ENCODE results near the gene GPR84.

Gene GPR84

DNA sequence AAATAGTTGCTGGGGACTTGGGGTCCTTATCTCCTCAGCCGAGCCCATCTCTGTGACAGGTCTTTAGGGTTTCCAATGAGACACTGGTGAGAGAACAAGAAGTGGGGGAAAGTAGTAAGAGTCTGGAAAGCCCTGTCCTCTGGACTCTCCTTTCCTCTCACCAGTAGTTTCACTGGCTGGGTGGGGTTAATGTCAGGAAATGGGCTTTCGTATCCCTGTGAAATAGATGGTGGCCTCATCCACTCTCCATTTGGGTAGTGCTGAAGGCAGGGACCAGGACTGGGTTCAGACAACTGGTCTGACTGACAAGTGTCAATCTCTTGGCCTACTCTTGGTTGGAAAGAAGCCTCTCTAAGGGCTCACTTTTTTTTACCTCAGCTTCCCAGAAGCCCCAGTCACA is 12.7 kb upstream of the GPR84 start:
- H4K20me1 ChIP-seq = peaks cover 48% of the 10 kb centered on the region
- no peak for TF ChIP-seq Cebpa-rat (IDR thresholded peaks at IDR 0.05)
- no peak overlapping the region for H3K27ac ChIP-seq
- H3K9ac ChIP-seq = no peak overlapping the region
- H3K27me3 ChIP-seq = peaks cover 11% of the 10 kb centered on the region; the same call in 1 of the 2 replicates
- no peak overlapping the region for H3K4me3 ChIP-seq
- H3K4me1 ChIP-seq = peaks cover 67% of the 10 kb centered on the region
- H3K4me2 ChIP-seq = peak overlapping the region; percentile 87
- no peaks in the 10 kb centered on the region for H3K9me3 ChIP-seq
- H3K36me3 ChIP-seq = peaks cover 49% of the 10 kb centered on the region

DNA sequence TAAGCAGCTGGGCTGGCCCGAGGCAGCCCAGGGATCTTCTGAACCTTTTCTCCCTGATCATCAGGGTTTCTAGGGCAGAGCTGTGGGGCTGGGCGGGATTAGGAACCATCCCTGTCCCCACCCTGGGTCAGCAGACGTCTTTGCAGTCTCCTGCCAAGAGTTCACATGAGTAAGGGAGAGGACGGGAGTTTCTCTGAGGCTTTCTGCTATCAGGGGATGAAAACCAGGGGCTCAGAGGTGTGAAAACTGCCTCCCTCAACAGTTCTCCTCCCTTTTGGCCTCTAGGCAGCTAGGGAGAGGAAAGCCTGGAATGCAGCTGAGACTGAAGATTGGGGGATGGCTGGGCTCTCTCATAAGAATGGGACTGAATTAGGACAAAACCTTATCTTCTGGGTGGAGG is 12.3 kb upstream of the GPR84 start:
- Histone ChIP-seq H3K9ac (no peak overlapping the region), H3K36me3 (peaks cover 51% of the 10 kb centered on the region), H3K9me3 (no peaks in the 10 kb centered on the region), H3K4me3 (no peak overlapping the region), H4K20me1 (peaks cover 48% of the 10 kb centered on the region), H3K27me3 (peaks cover 11% of the 10 kb centered on the region; the same call in 1 of the 2 replicates), H3K4me2 (peak overlapping the region; percentile 87), H3K4me1 (peaks cover 71% of the 10 kb centered on the region), H3K27ac (no peak overlapping the region)
- TF ChIP-seq Cebpa-rat (IDR thresholded peaks at IDR 0.05) = no peak

DNA sequence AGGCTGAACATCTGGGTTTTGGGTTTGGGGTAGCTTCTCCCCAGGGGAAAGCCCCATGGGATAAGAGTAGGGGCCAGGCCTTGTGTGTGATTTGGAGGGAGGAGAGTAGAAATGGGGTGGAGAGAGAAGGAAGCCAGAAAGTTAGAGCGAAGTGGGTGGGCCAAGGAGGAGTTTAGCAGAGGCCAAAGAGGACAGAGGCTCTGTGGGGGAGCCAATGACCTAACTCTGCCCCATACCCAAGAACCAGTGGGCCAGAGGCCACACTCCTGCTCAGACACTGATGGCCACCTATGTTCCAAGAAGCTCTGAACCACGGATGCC is 10.9 kb upstream of the GPR84 start:
- no peak overlapping the region for H3K4me3 ChIP-seq
- TF ChIP-seq Cebpa-rat (IDR thresholded peaks at IDR 0.05) = no peak
- peak overlapping the region; percentile 7 for H3K27ac ChIP-seq
- peaks cover 48% of the 10 kb centered on the region for H4K20me1 ChIP-seq
- H3K36me3 ChIP-seq = peaks cover 51% of the 10 kb centered on the region
- peak overlapping the region; percentile 60; the same call in 1 of the 2 replicates for H3K9ac ChIP-seq
- peaks cover 11% of the 10 kb centered on the region; the same call in 1 of the 2 replicates for H3K27me3 ChIP-seq
- no peaks in the 10 kb centered on the region for H3K9me3 ChIP-seq
- peak overlapping the region; percentile 87 for H3K4me2 ChIP-seq
- peaks cover 82% of the 10 kb centered on the region for H3K4me1 ChIP-seq

DNA sequence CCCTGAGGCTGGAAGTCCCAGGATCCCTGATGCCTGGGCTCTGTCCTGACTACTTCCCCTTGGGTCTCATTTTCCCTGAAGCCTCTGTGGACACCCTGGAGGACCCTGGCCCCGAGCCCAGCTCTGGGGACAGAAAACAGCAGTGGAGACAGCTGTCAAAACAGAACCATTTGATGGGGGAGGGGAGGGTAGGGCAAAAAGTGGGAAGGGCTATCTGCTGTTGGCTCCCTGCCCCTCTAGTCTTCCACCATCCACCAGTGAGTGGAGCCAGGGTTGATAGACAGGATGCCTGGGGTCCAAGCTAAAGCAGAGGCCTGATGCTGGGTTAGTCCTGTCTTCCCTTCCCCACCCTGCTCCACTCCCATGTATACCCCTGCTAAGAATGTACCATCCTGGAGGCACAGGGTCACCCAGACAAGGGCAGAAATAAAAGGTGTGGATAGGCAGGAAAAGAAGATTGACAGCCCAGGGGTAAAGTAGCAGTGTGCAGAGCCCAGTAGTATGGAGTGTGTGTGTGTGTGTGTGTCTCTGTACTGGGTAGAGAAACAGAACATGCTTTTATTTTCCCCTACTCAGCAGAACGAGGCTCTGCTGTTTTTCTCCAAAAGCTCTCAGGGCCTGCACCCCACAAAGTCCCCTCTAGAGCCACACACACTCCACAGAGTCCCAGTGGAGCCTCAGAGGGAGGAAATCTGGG is 10.4 kb upstream of the GPR84 start:
- Histone ChIP-seq H3K9ac (peak overlapping the region; percentile 60; the same call in 1 of the 2 replicates), H4K20me1 (peaks cover 48% of the 10 kb centered on the region), H3K9me3 (no peaks in the 10 kb centered on the region), H3K4me2 (peak overlapping the region; percentile 87), H3K4me3 (no peak overlapping the region), H3K27me3 (peaks cover 11% of the 10 kb centered on the region; the same call in 1 of the 2 replicates), H3K27ac (peak overlapping the region; percentile 8), H3K4me1 (peaks cover 82% of the 10 kb centered on the region), H3K36me3 (peaks cover 50% of the 10 kb centered on the region)
- TF ChIP-seq Cebpa-rat (IDR thresholded peaks at IDR 0.05) = no peak

DNA sequence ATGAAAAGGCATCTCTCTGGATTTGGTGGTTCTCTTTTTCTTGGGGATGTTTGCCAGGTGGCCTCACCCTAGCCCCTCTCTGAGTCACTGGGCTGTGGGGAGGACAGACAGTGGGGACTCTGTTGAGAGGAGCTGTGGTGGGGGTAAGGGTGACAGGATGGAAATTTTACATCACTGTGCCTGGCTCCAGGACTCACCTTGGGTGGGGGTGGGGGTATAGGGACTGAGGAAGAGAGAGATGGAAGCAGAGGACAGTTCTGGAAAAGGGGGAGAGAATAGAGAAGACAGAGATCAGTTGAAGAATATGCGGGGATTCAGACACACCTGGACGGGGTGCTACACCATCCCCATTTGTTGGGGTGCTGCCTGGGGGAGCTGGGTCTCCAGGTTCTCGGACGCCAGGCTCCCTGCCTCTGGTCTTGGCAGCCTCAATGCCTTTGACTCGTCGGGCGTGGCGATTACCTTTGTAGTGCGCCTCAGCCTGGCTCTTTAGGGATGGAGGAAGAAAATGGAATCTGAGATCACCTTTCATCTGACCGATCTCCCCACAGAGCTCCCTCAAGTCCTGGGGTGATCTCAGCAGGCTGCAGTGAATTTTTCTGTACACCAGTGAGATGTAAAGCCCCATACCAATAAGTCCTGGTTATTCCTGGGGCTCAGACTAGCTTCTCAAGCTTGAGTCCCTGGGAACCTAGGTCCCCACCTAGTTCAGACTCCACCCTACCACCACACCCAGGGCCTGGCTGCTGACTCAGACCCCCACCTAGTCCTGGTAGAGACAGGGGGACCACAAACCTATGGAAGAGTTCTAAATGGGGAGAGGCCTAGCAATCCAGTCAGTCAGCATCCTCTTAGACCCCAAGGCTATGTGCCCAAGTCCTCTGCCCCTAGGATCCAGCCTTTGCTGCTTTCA is 9.6 kb upstream of the GPR84 start:
- Histone ChIP-seq H3K4me2 (peak overlapping the region; percentile 87), H3K27ac (peak overlapping the region; percentile 8; the same call in 1 of the 2 replicates), H3K36me3 (peaks cover 50% of the 10 kb centered on the region), H3K27me3 (peaks cover 6% of the 10 kb centered on the region; the same call in 1 of the 2 replicates), H3K4me1 (peaks cover 83% of the 10 kb centered on the region), H4K20me1 (peaks cover 42% of the 10 kb centered on the region), H3K9me3 (no peaks in the 10 kb centered on the region), H3K9ac (no peak overlapping the region), H3K4me3 (no peak overlapping the region)
- TF ChIP-seq Cebpa-rat (IDR thresholded peaks at IDR 0.05) = no peak

DNA sequence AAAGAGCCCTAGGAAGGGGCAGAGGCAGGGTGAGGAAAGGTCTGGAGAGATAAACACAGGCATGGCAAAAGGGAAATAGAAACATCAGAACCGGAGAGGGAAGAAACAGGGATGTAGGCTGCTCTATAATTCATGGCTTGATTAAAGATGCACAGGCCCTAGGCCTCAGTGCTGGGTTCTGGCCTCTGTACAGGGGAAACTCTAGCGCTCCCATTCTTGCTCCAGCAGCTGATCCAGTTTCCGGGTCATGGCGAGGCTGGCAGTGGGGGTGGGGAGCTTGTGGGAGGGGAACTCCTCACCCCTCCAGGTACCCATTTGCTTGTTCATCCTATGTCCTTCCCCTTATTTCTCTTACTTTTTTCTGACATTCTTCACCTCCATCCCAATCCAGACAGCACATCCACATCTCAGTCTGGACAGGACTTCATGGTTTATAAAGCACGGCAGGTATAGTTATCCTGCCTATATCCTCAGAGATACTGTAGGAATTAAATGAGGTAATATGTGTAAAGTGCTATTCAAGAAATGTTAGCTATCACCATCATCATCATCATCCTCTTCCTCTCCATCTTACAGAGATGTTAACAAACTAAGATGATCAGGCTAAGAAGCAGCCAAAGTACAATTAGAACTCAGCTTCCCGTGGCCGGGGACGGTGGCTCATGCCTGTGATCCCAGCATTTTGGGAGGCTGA is 8.0 kb upstream of the GPR84 start:
- no peak overlapping the region; the same call in 1 of the 2 replicates for H3K4me3 ChIP-seq
- peak overlapping the region; percentile 87 for H3K4me2 ChIP-seq
- H3K9me3 ChIP-seq = no peaks in the 10 kb centered on the region
- peaks cover 27% of the 10 kb centered on the region for H4K20me1 ChIP-seq
- peak overlapping the region; percentile 41; the same call in 1 of the 2 replicates for H3K9ac ChIP-seq
- H3K4me1 ChIP-seq = peaks cover 88% of the 10 kb centered on the region
- peaks cover 40% of the 10 kb centered on the region; the same call in 1 of the 2 replicates for H3K36me3 ChIP-seq
- H3K27me3 ChIP-seq = no peaks in the 10 kb centered on the region
- TF ChIP-seq Cebpa-rat (IDR thresholded peaks at IDR 0.05) = no peak
- peak overlapping the region; percentile 59; the same call in 1 of the 2 replicates for H3K27ac ChIP-seq

DNA sequence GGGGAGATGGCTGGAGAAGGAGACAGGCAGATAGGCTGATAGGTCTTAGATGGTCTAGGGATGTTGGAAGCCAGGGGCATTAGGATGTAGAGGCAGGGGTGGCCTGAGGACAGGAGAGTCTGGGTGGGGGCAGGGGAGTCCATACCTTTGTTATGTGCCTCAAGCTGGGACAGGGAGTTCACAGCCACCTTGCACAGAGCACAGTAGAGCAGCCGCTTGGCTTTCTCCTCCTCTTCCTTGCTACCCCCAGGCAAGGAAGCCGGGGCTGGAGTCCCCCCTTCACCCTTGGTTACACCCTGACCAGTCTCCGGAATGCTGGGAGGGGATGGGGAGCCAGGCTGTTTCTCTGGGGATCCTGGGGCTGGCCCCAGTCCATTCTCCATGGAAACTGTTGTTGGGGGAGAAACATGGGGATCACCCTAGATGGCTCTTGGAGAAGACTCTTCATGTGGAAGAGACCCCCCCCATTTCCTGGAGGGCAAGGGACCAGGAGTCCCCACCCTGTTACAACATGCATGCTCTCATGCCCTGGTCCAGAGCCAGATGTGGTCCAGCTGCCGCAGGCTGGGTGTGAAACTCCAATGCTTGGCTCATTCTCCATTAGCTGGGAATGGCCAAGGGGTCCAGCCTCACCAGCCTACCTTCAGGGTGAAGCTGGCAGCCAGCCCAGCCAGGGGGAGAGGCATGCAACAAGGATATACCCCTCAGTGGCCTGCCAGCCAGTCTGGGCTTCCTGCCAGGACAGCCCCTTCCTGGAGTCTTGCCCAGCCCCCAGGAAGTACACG is 7.2 kb upstream of the GPR84 start:
- H3K9ac ChIP-seq = peak overlapping the region; percentile 41; the same call in 1 of the 2 replicates
- no peak for TF ChIP-seq Cebpa-rat (IDR thresholded peaks at IDR 0.05)
- no peak overlapping the region; the same call in 1 of the 2 replicates for H3K4me3 ChIP-seq
- H3K9me3 ChIP-seq = no peaks in the 10 kb centered on the region
- H3K27me3 ChIP-seq = no peaks in the 10 kb centered on the region
- H3K36me3 ChIP-seq = peaks cover 33% of the 10 kb centered on the region; the same call in 1 of the 2 replicates
- H3K4me1 ChIP-seq = peaks cover 81% of the 10 kb centered on the region
- peaks cover 26% of the 10 kb centered on the region for H4K20me1 ChIP-seq
- peak overlapping the region; percentile 87 for H3K4me2 ChIP-seq
- H3K27ac ChIP-seq = peak overlapping the region; percentile 59; the same call in 1 of the 2 replicates

DNA sequence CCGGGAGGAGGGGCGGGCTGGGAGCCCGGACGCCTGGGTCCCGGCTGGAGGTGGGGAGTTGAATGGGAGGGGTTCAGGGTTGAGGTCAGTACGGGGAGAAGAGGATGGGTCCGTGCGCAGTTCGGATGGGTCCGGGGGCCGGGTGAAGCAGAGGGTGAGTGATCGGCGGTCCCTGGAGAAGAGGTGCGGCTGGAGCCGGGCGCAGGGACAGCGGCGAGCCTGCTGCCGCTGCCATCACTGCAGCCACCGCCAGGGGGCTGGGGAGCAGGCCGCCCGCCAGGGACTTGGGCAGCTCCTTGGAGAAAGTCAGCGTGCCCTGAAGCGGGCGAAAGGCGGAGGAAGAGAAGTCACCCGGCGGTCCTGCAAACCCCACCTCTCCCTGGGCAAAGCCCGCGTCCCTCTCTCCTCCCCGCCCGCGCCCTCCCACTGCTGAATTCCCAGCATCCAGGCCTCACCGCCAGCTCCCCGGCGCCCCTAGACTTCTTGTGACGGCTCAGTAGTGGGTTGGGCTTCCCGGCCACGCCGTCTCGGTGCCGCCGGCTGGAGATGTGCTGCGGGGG is 6.0 kb upstream of the GPR84 start:
- no peaks in the 10 kb centered on the region for H3K27me3 ChIP-seq
- TF ChIP-seq Cebpa-rat (IDR thresholded peaks at IDR 0.05) = no peak
- H3K9ac ChIP-seq = no peak overlapping the region
- H3K4me3 ChIP-seq = no peak overlapping the region
- H3K27ac ChIP-seq = no peak overlapping the region
- no peaks in the 10 kb centered on the region for H3K9me3 ChIP-seq
- H3K4me2 ChIP-seq = 0 out of 2 replicates have a peak overlapping the region, but pooled peaks have one; percentile 87
- peaks cover 27% of the 10 kb centered on the region; the same call in 1 of the 2 replicates for H3K36me3 ChIP-seq
- peaks cover 16% of the 10 kb centered on the region for H4K20me1 ChIP-seq
- H3K4me1 ChIP-seq = peaks cover 69% of the 10 kb centered on the region
